Upper lobe of left lung (tissue), 6 donors: ENCODE data around the gene TBL1Y. TPM values are rescaled to one million over a fixed set of nuclear protein-coding genes. Genes with fewer than 3 reads are reported as not detected.

Source experiments
- ATAC-seq, 2 donors: fragments of 200-7000 bp; cut with Tn5 transposase; one replicate each; pipeline ENCODE4 v1.9.1; 2022; ENCODE audit warnings: mild to moderate bottlenecking in 2 of 2, moderate library complexity in 2 of 2; ENCODE audit not compliant: low FRiP score in 2 of 2
- DNase-seq, 2 donors: peaks; one replicate each; pipeline ENCODE4 v3.0.0-alpha.2; 2019 to 2020
- H3K27ac ChIP-seq, 4 donors: fragments of 200-600 bp; sonication (generic); one replicate each; pipeline ENCODE4 v1.5.1; 2016 to 2019
- H3K27me3 ChIP-seq, 4 donors: fragments of 200-600 bp; sonication (generic); one replicate each; pipeline ENCODE4 v1.5.1; 2017 to 2019
- H3K36me3 ChIP-seq, 4 donors: fragments of 200-600 bp; sonication (generic); one replicate each; pipeline ENCODE4 v1.5.1; 2016 to 2019
- H3K4me1 ChIP-seq, 4 donors: fragments of 200-600 bp; sonication (generic); one replicate each; pipeline ENCODE4 v1.5.1; 2018 to 2019
- H3K4me3 ChIP-seq, 4 donors: fragments of 200-600 bp; sonication (generic); one replicate each; pipeline ENCODE4 v1.5.1; 2017 to 2019; ENCODE audit warnings: mild to moderate bottlenecking in 2 of 4, moderate library complexity in 1 of 4
- H3K9me3 ChIP-seq, 4 donors: fragments of 200-600 bp; sonication (generic); one replicate each; pipeline ENCODE4 v1.5.1; 2018 to 2019
- CTCF ChIP-seq, 6 experiments: fragments of 450-650 bp in 4 of 6; fragments of 200-600 bp in 2 of 6; sonication (generic) in 2 of 6; IDR thresholded peaks; one replicate each; pipeline ENCODE4 v1.5.1; 2016 to 2019; ENCODE audit warnings: antibody characterized with exemption in 6 of 6
- EP300 ChIP-seq, 4 donors: sonication (generic); formaldehyde crosslinking; IDR thresholded peaks; one replicate each; pipeline ENCODE4 v1.5.1; 2017; ENCODE audit warnings: antibody characterized with exemption in 4 of 4, control low read depth in 2 of 4
- POLR2A ChIP-seq, 4 donors: fragments of 450-650 bp; IDR thresholded peaks; one replicate each; pipeline ENCODE4 v1.5.1; 2016 to 2017; ENCODE audit warnings: antibody characterized with exemption in 4 of 4, mild to moderate bottlenecking in 2 of 4
- POLR2AphosphoS5 ChIP-seq, 2 donors: sonication (generic); formaldehyde crosslinking; IDR thresholded peaks; one replicate each; pipeline ENCODE4 v1.5.1; 2017; ENCODE audit warnings: antibody characterized with exemption in 2 of 2
- WGBS, 2 donors: methylation state at CpG; one replicate each; pipeline ENCODE4 v1.1.5; 2017 to 2018; 5-methylcytosine and 5-hydroxymethylcytosine counted together
- total RNA-seq, 6 donors: library from RNA; depleted of rRNA in 4 of 6; stranded (reverse); fragments of >200 nt in 4 of 6; gene quantifications; one replicate each; pipeline versions ENCODE4 v1.1.0 to v1.2.1, GENCODE V29; 2016 to 2021
- donor health status: DM: no; HTN: no; CAD: no; lungs with moderate emphysema.
- donor health status: DM: no; HTN: yes; CAD: no; lungs with severe emphysema.

The TBL1Y gene
- total RNA-seq, 6 donors from 2014 or later: 1.4 to 4.2 (median 1.5) TPM; not detected in 3

GRCh38 chrY:7008578-7009355 is 98.3 kb downstream of the TBL1Y start:
- no peak overlapping the region for H3K27ac ChIP-seq
- no peaks in the 10 kb centered on the region for H3K9me3 ChIP-seq
- WGBS, 2 donors: 72% methylated on average over 6 of the region's 6 CpGs; no CpG with 5 or more reads in 1 of the 2 donors
- no peaks in the 10 kb centered on the region for H3K4me1 ChIP-seq
- ATAC-seq (no peak), DNase-seq (no peak)
- TF ChIP-seq CTCF (IDR thresholded peaks at IDR 0.05) (no peak), EP300 (IDR thresholded peaks at IDR 0.05) (no peak), POLR2AphosphoS5 (IDR thresholded peaks at IDR 0.05) (no peak), POLR2A (IDR thresholded peaks at IDR 0.05) (no peak)
- no peak overlapping the region for H3K4me3 ChIP-seq
- no peaks in the 10 kb centered on the region for H3K27me3 ChIP-seq
- no peaks in the 10 kb centered on the region for H3K36me3 ChIP-seq

- Histone ChIP-seq H3K4me1 (no peaks in the 10 kb centered on the region), H3K27me3 (no peaks in the 10 kb centered on the region), H3K9me3 (no peaks in the 10 kb centered on the region), H3K36me3 (no peaks in the 10 kb centered on the region), H3K27ac (no peak overlapping the region), H3K4me3 (no peak overlapping the region)
- TF ChIP-seq POLR2A (IDR thresholded peaks at IDR 0.05): no peak
- no peak for TF ChIP-seq CTCF (IDR thresholded peaks at IDR 0.05)
- no peak for TF ChIP-seq POLR2AphosphoS5 (IDR thresholded peaks at IDR 0.05)
- no peak for TF ChIP-seq EP300 (IDR thresholded peaks at IDR 0.05)
- ATAC-seq: no peak
- no peak for DNase-seq
- WGBS, 2 donors: 70% methylated on average over 1 of the region's 2 CpGs; no CpG with 5 or more reads in 1 of the 2 donors
Observed at GRCh38 chrY:7013051-7013450, 102.6 kb downstream of the TBL1Y start.

DNA sequence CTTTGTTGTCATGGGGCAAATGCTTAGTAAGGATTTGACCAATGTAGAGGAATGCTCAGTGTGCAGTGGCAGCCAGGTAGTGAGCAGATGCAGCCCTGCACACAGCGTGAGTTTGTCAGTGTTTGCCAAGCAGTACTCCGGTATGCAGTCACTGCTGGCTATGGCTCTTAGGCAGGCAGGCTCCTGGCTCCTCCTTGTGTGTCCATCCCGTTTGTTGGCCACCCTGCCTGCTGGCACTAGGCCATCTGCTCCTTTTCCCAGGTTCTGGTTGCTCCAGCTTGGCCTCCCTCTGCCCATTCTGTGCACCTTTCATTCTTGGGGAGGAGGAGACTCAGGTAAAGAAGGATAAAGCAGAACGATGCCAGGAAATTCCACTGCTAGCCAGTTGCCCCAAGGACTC is 106.0 kb downstream of the TBL1Y start:
- H3K4me3 ChIP-seq: no peak overlapping the region
- H3K27ac ChIP-seq: no peak overlapping the region
- H3K4me1 ChIP-seq: no peaks in the 10 kb centered on the region
- no peak for TF ChIP-seq POLR2AphosphoS5 (IDR thresholded peaks at IDR 0.05)
- no peak for TF ChIP-seq POLR2A (IDR thresholded peaks at IDR 0.05)
- TF ChIP-seq EP300 (IDR thresholded peaks at IDR 0.05): no peak
- TF ChIP-seq CTCF (IDR thresholded peaks at IDR 0.05): no peak
- DNase-seq: no peak
- H3K9me3 ChIP-seq: no peaks in the 10 kb centered on the region
- no peaks in the 10 kb centered on the region for H3K36me3 ChIP-seq
- 52% methylated on average over 2 of the region's 4 CpGs; no CpG with 5 or more reads in 1 of the 2 donors for WGBS, 2 donors
- H3K27me3 ChIP-seq: no peaks in the 10 kb centered on the region
- ATAC-seq: no peak

- no peak overlapping the region for H3K4me3 ChIP-seq
- DNase-seq (no peak), ATAC-seq (no peak)
- H3K27me3 ChIP-seq: no peaks in the 10 kb centered on the region
- no peak overlapping the region for H3K27ac ChIP-seq
- no peak for TF ChIP-seq POLR2AphosphoS5 (IDR thresholded peaks at IDR 0.05)
- no peak for TF ChIP-seq POLR2A (IDR thresholded peaks at IDR 0.05)
- TF ChIP-seq EP300 (IDR thresholded peaks at IDR 0.05): no peak
- TF ChIP-seq CTCF (IDR thresholded peaks at IDR 0.05): no peak
- H3K36me3 ChIP-seq: no peaks in the 10 kb centered on the region
- 88% methylated on average over 6 of the region's 6 CpGs; no CpG with 5 or more reads in 1 of the 2 donors for WGBS, 2 donors
- H3K9me3 ChIP-seq: no peaks in the 10 kb centered on the region
- H3K4me1 ChIP-seq: no peaks in the 10 kb centered on the region
Observed at GRCh38 chrY:7017244-7018080, 107.0 kb downstream of the TBL1Y start.
